WI38 (cell line): ENCODE measurements around the gene GSK3A.

Experiments
- H3K4me3 ChIP-seq: 2 replicates; pipeline ENCODE4 v1.5.1; 2011; ENCODE audit warnings: low read depth, mild to moderate bottlenecking, control low read depth, low read length
- CTCF ChIP-seq: IDR thresholded peaks from 2 replicates; pipeline ENCODE4 v1.5.1; 2012; ENCODE audit warnings: low read depth, mild to moderate bottlenecking, control low read depth, low read length

The GSK3A gene

GRCh38 chr19:42198676-42199439, 43.5 kb downstream of the GSK3A start:
- no peak overlapping the region for H3K4me3 ChIP-seq
- TF ChIP-seq CTCF, result no peak

DNA sequence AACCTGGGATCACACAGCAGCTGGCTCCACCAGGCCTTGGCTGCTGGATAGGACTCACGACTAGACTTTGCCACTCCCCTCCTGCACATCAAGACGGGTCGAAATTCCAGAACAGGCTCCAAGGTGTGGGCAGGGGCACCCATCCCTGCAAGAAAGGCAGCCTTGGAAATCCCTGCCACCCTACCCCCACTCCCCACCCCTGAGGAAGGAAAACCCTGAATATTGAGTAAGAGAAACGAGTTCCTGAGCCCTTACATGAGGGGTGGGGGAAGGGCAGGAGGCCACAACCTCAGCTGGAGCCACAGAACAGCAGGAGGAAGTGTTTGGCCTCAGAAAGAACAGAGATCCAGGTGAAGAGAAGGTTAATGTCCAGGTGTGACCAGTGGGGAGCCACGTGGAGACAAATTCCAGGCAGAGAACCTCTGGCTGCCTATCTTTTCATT, 45.0 kb downstream of the GSK3A start:
- no peak overlapping the region for H3K4me3 ChIP-seq
- TF ChIP-seq CTCF, result no peak

DNA sequence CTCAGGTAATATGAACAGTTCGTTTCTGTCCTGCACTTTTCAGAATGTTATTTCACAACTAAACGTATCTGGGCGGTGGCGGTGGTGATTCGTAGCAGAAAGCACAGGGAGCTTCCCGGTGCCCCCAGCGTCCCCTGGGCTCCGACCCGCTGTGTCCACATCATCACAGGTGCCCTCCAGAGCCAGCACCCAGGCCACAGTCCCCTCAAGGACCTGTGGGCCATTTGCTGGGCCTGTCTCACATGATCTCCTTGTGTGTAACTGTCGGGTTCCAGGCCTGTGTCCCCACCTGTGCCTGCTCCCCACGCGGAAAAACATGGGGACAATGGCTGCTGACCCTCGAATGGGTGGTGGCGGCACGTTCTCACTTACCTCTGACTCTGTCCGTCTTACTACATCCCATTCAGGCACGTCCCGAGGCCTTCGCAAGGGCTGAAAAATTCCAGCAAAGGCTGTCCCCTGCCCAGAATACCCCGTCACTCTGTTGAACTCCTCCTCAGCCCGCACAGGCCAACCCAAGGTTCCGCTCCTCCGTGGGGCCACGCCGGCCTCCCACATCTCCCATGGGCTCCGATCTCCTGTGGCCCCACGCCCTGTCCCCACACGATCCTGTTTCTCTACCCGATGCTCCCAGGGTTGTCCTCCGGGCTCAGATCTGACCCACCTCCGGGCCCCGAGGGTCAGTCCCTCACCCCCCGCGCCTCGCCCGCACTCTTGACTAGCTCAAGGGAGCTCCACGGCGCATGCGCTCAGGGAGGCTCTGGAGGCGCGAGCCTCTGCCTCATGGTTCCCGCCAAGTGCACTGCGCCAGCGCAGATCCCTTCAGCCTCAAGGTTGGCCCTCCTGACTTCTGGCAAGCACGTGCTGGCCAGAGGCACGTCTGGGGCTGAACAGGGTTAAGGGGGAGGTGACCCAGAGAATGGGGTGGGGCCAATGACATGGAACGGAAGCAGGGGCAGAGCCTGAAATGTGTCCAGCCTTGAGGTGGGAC, 46.1 kb downstream of the GSK3A start:
- no peak for TF ChIP-seq CTCF
- H3K4me3 ChIP-seq, result no peak overlapping the region

DNA sequence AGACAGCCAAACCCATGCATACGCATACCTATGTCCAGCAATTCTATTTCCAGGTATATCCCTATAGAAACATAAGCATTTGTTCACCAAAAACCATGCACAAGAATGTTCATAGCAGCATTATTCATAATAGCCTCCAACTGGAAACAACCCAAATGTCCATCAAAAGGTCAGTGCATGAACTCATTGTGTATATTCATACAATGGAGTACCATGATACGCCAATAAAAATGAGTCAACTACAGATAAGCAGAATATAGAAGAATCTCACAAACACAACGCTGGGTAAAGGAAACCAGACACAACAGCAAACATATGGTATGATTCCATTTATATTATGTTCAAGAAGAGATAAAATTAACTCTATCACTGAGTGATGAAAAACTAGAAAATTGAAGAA, 48.7 kb downstream of the GSK3A start:
- no peak overlapping the region for H3K4me3 ChIP-seq
- TF ChIP-seq CTCF, result no peak

DNA sequence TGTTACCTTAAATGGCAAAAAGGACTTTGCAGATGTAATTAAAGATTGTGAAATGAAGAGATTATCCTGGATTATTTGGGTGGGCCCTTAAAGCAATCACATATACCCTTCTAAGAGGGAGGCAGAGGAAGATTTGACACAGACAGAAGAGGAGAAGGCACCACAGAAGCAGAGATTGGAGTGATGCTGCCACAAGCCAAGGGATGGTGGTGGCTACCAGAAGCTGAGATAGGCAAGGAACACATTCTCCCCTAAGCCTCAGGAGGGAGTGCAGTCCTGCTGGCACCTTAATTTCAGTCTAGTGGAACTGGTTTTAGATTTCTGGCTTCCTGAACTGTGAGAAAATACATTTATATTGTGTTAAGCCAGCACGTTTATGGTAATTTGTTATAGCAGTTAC, 49.1 kb downstream of the GSK3A start:
- no peak overlapping the region for H3K4me3 ChIP-seq
- no peak for TF ChIP-seq CTCF

GRCh38 chr19:42191855-42192254, 50.5 kb downstream of the GSK3A start:
- no peak for TF ChIP-seq CTCF
- H3K4me3 ChIP-seq, result no peak overlapping the region

- no peak overlapping the region for H3K4me3 ChIP-seq
- TF ChIP-seq CTCF, result no peak
Observed at GRCh38 chr19:42191330-42191729, 51.1 kb downstream of the GSK3A start.
